ENCODE data around the gene PTTG1.

The PTTG1 gene

GRCh38 chr5:160452036-160452435, 30.4 kb downstream of the PTTG1 start:
- in situ Hi-C loops (cut with MboI; ENCODE audit: low sequenced_read_pairs) = no loop called here

- in situ Hi-C loops (cut with MboI; ENCODE audit: low sequenced_read_pairs) = no loop called here
These were observed 31.1 kb downstream of the PTTG1 start for GRCh38 chr5:160452795-160453194.

GRCh38 chr5:160453751-160454150, 32.1 kb downstream of the PTTG1 start:
- in situ Hi-C loops (cut with MboI; ENCODE audit: low sequenced_read_pairs) = no loop called here

- in situ Hi-C loops (cut with MboI; ENCODE audit: low sequenced_read_pairs) = no loop called here
These were observed 33.9 kb downstream of the PTTG1 start for GRCh38 chr5:160455600-160455999.

GRCh38 chr5:160456480-160457177, 35.0 kb downstream of the PTTG1 start:
- in situ Hi-C loops (cut with MboI; ENCODE audit: low sequenced_read_pairs) = no loop called here

GRCh38 chr5:160457252-160457651, 35.6 kb downstream of the PTTG1 start:
- in situ Hi-C loops (cut with MboI; ENCODE audit: low sequenced_read_pairs) = no loop called here

- in situ Hi-C loops (cut with MboI; ENCODE audit: low sequenced_read_pairs) = no loop called here
These were observed 37.4 kb downstream of the PTTG1 start for GRCh38 chr5:160458806-160459800.

GRCh38 chr5:160460377-160461049, 38.9 kb downstream of the PTTG1 start:
- in situ Hi-C loops (cut with MboI; ENCODE audit: low sequenced_read_pairs) = no loop called here

- in situ Hi-C loops (cut with MboI; ENCODE audit: low sequenced_read_pairs) = no loop called here
These were observed 39.7 kb downstream of the PTTG1 start for GRCh38 chr5:160461378-160461777.

GRCh38 chr5:160462167-160462566, 40.5 kb downstream of the PTTG1 start:
- in situ Hi-C loops (cut with MboI; ENCODE audit: low sequenced_read_pairs) = no loop called here

GRCh38 chr5:160463227-160463626, 41.6 kb downstream of the PTTG1 start:
- in situ Hi-C loops (cut with MboI; ENCODE audit: low sequenced_read_pairs) = no loop called here

- in situ Hi-C loops (cut with MboI; ENCODE audit: low sequenced_read_pairs) = no loop called here
These were observed 42.2 kb downstream of the PTTG1 start for GRCh38 chr5:160463740-160464465.

- in situ Hi-C loops (cut with MboI; ENCODE audit: low sequenced_read_pairs) = no loop called here
These were observed 42.8 kb downstream of the PTTG1 start for GRCh38 chr5:160464466-160464797.

GRCh38 chr5:160466116-160466515, 44.5 kb downstream of the PTTG1 start:
- in situ Hi-C loops (cut with MboI; ENCODE audit: low sequenced_read_pairs) = no loop called here

- in situ Hi-C loops (cut with MboI; ENCODE audit: low sequenced_read_pairs) = no loop called here
These were observed 45.4 kb downstream of the PTTG1 start for GRCh38 chr5:160466889-160467554.

GRCh38 chr5:160467555-160468362, 46.1 kb downstream of the PTTG1 start:
- in situ Hi-C loops (cut with MboI; ENCODE audit: low sequenced_read_pairs) = no loop called here

- in situ Hi-C loops (cut with MboI; ENCODE audit: low sequenced_read_pairs) = no loop called here
These were observed 46.8 kb downstream of the PTTG1 start for GRCh38 chr5:160468363-160468975.

GRCh38 chr5:160469156-160470144, 47.8 kb downstream of the PTTG1 start:
- in situ Hi-C loops (cut with MboI; ENCODE audit: low sequenced_read_pairs) = no loop called here
